Neuronal stem cell (in vitro differentiated cells): Measurements from ENCODE around the gene C12orf76. TPM values are rescaled to one million over a fixed set of nuclear protein-coding genes. Genes with fewer than 3 reads are reported as not detected.
A peak's percentile ranks its signal among the peaks of the same experiment; 100 is the strongest.

ENCODE experiments used
- DNase-seq: peaks from one replicate; pipeline ENCODE4 v3.0.0-alpha.2; 2013; ENCODE audit warnings: low spot score
- H2AFZ ChIP-seq: one replicate; pipeline ENCODE4 v1.6.1; 2013; ENCODE audit warnings: mild to moderate bottlenecking, low read length, inconsistent platforms
- H2AK5ac ChIP-seq: 2 replicates; pipeline ENCODE4 v1.6.1; 2013; ENCODE audit warnings: low read depth, mild to moderate bottlenecking, inconsistent platforms, low read length, moderate library complexity, mixed read lengths
- H2BK120ac ChIP-seq: 2 replicates; pipeline ENCODE4 v1.6.1; 2013; ENCODE audit warnings: low read depth, mild to moderate bottlenecking, inconsistent platforms, low read length, moderate library complexity, mixed read lengths
- H2BK12ac ChIP-seq: one replicate; pipeline ENCODE4 v1.6.1; 2013; ENCODE audit warnings: low read length, inconsistent platforms
- H2BK15ac ChIP-seq: 2 replicates; pipeline ENCODE4 v1.6.1; 2013; ENCODE audit warnings: mild to moderate bottlenecking, low read length, inconsistent platforms, mixed read lengths
- H2BK5ac ChIP-seq: one replicate; pipeline ENCODE4 v1.6.1; 2013; ENCODE audit warnings: inconsistent platforms, mild to moderate bottlenecking, low read length, moderate library complexity
- H3K14ac ChIP-seq: one replicate; pipeline ENCODE4 v1.6.1; 2013; ENCODE audit warnings: low read length, inconsistent platforms
- H3K18ac ChIP-seq: 2 replicates; pipeline ENCODE4 v1.6.1; 2013; ENCODE audit warnings: low read length, inconsistent platforms
- H3K23ac ChIP-seq: 2 replicates; pipeline ENCODE4 v1.6.1; 2013; ENCODE audit warnings: low read depth, mild to moderate bottlenecking, mixed read lengths, low read length, inconsistent platforms; ENCODE audit not compliant: poor library complexity
- H3K27ac ChIP-seq: replicated peaks from 3 replicates; pipeline ENCODE4 v1.5.1; 2013; ENCODE audit warnings: low read length, inconsistent platforms
- H3K27me3 ChIP-seq, 3 experiments: 2 replicates each; pipeline ENCODE4 v1.6.1; 2013; ENCODE audit warnings: low read length in 3 of 3, mild to moderate bottlenecking in 2 of 3, inconsistent platforms in 1 of 3, low read depth in 1 of 3, mixed read lengths in 1 of 3, moderate library complexity in 1 of 3; ENCODE audit not compliant: control insufficient read depth in 3 of 3, insufficient read depth in 3 of 3
- H3K36me3 ChIP-seq, 2 donors: replicated peaks in 1 of 2; 2 replicates each; pipeline ENCODE4 v1.6.1; 2013; ENCODE audit warnings: low read length in 2 of 2; ENCODE audit not compliant: control insufficient read depth in 2 of 2, insufficient read depth in 2 of 2
- H3K4ac ChIP-seq: 2 replicates; pipeline ENCODE4 v1.6.1; 2013; ENCODE audit warnings: inconsistent platforms, mild to moderate bottlenecking, low read length, moderate library complexity
- H3K4me1 ChIP-seq, 2 donors: 1 replicate in 1 of 2; 2 replicates in 1 of 2; pipeline ENCODE4 v1.6.1; 2013; ENCODE audit warnings: low read length in 2 of 2, low read depth in 1 of 2; ENCODE audit not compliant: control insufficient read depth in 2 of 2, insufficient read depth in 1 of 2
- H3K4me2 ChIP-seq: one replicate; pipeline ENCODE4 v1.6.1; 2013; ENCODE audit warnings: mild to moderate bottlenecking, low read length, inconsistent platforms; ENCODE audit not compliant: insufficient read depth, poor library complexity, severe bottlenecking
- H3K4me3 ChIP-seq, 2 donors: 2 replicates each; pipeline ENCODE4 v1.5.1; 2013; ENCODE audit warnings: low read length in 2 of 2, mild to moderate bottlenecking in 2 of 2, inconsistent platforms in 1 of 2, moderate library complexity in 1 of 2
- H3K79me1 ChIP-seq: one replicate; pipeline ENCODE4 v1.6.1; 2013; ENCODE audit warnings: low read depth, mild to moderate bottlenecking, inconsistent platforms, low read length, moderate library complexity
- H3K9ac ChIP-seq: one replicate; pipeline ENCODE4 v1.6.1; 2013; ENCODE audit warnings: mild to moderate bottlenecking, low read depth, low read length, inconsistent platforms; ENCODE audit not compliant: poor library complexity
- H3K9me3 ChIP-seq, 2 donors: replicated peaks in 1 of 2; 2 replicates each; pipeline versions ENCODE3 to v1.6.1; 2013; ENCODE audit warnings: low read length in 2 of 2, mild to moderate bottlenecking in 2 of 2, inconsistent platforms in 1 of 2, low read depth in 1 of 2, mixed read lengths in 1 of 2, moderate library complexity in 1 of 2; ENCODE audit not compliant: control insufficient read depth in 2 of 2, insufficient read depth in 1 of 2
- H4K8ac ChIP-seq: one replicate; pipeline ENCODE4 v1.6.1; 2013; ENCODE audit warnings: low read depth, mild to moderate bottlenecking, inconsistent platforms, low read length, moderate library complexity
- H4K91ac ChIP-seq: one replicate; pipeline ENCODE4 v1.6.1; 2013; ENCODE audit warnings: low read length, low read depth, mild to moderate bottlenecking, inconsistent platforms; ENCODE audit not compliant: poor library complexity
- WGBS, 2 donors: extraction: QIAGEN DNeasy Blood & Tissue Kit; methylation state at CpG; one replicate each; pipeline ENCODE4 v1.1.7; 2013; ENCODE audit warnings: missing lambda C conversion rate in 2 of 2, mixed read lengths in 1 of 2; ENCODE audit not compliant: insufficient read length in 2 of 2, insufficient replicate concordance in 1 of 2; ENCODE audit errors: extremely low coverage in 2 of 2; 5-methylcytosine and 5-hydroxymethylcytosine counted together
- polyA plus RNA-seq, 2 experiments: library from polyadenylated mRNA; stranded (reverse); fragments of 200-250 nt; gene quantifications; one replicate each; pipeline ENCODE4 v1.2.3, GENCODE V29; 2013

C12orf76 gene, protein sequence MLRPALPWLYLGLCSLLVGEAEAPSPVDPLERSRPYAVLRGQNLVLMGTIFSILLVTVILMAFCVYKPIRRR
- 42.5 TPM for polyA plus RNA-seq (2013, experiment 1 of 2)
- polyA plus RNA-seq (2013, experiment 2 of 2): 43.2 TPM

DNA sequence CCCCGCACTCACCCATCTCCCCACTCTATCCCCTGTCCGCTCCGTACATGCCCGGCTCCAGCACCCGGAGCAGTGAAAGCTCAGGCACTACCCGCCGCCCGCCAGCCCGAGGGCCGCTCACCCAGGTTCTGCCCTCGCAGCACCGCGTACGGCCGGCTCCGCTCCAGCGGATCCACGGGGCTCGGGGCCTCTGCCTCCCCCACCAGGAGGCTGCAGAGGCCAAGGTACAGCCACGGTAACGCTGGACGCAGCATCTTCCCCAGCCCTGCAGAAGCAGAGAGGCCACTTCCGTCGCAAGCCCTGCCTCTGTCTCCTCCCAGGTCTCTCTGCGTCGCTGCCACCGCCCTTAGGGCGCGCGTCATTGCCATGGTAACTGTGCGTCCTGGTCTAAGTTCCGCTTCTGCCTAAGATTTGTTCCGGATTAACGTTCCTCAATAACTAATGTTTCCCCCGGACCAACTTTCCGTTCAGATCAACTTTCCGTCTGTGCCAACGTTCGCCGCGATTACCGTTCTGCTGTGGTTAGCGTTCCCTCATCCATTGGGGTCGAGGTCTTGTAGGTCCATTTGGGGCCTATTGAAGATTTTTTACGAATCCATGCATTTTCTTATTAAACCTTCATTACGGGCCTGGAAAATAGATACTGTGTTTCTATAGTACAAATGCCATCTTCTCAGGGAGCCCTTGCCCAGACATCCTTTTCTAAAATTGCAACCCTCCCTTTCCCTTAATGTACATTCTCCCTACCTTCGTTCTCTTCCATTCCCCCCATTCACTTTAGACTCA is at the start of gene C12orf76:
Gene C12orf76 (minus strand): TSS at position 281 of the 786 bp plus-strand sequence. CDS start 27 bp downstream, at position 254.
- no peak within 1 kb of the TSS for H2BK15ac ChIP-seq
- peak within 1 kb of the TSS; percentile 90 for H2AFZ ChIP-seq
- H3K9me3 ChIP-seq: no peaks in the 10 kb centered on the region
- peak within 1 kb of the TSS; percentile 51 for H3K4me2 ChIP-seq
- H3K36me3 ChIP-seq: peaks cover 0 to 4% of the 10 kb centered on the region in 2 donors
- H3K14ac ChIP-seq: no peak within 1 kb of the TSS
- H3K27ac ChIP-seq: peak within 1 kb of the TSS; percentile 35
- no peaks in the 10 kb centered on the region for H3K27me3 ChIP-seq
- peak within 1 kb of the TSS; percentile 88 for H2BK5ac ChIP-seq
- H2AK5ac ChIP-seq: no peak within 1 kb of the TSS
- no peak within 1 kb of the TSS for H4K8ac ChIP-seq
- peak within 1 kb of the TSS; percentile 89 for H3K23ac ChIP-seq
- peaks cover 2 to 4% of the 10 kb centered on the region in 2 donors for H3K4me1 ChIP-seq
- no peak within 1 kb of the TSS for H4K91ac ChIP-seq
- H3K4ac ChIP-seq: no peak within 1 kb of the TSS
- peak within 1 kb of the TSS; percentile 72 to 91 for H3K4me3 ChIP-seq
- H3K18ac ChIP-seq: peak within 1 kb of the TSS; percentile 79
- DNase-seq: peak; percentile 75
- WGBS, 2 donors: 100% methylated on average over 1 of the region's 47 CpGs
- H2BK120ac ChIP-seq: no peak within 1 kb of the TSS
- H2BK12ac ChIP-seq: no peak within 1 kb of the TSS
- H3K9ac ChIP-seq: peak within 1 kb of the TSS; percentile 96
- H3K79me1 ChIP-seq: peaks cover 2% of the 10 kb centered on the region

DNA sequence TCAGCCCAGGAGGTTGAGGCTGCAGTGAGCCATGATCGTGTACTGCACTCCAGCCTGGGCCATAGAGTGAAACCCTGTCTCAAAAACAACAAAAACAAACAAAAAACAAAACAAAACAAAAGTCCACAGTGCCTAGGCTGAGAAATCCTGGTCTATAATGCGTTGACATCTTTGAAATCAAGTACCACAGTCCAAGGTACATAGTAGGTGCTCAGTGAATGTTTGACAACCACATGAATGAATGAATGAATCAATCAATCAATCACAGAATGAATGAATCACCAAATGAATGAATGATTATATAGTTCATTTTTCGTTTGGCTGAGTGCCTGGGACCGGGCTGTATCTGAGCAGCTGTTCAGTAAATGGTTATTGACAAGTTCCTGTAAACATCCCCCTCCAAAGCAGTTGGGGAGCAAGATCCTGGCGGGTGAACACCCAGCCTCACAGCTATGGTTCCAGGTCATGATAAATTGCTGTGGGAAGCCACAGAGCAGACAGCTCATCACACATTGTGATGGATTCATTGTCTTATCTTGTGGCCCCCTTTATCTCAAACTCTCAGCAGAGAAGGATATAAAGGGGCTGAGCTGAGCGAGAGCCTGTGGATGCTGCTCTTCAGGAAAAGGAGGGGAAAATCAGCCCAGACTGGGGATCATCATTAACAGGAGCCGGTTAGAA is 45.4 kb upstream of the C12orf76 start:
- peaks cover 0 to 3% (median 0%) of the 10 kb centered on the region in 3 experiments for H3K27me3 ChIP-seq
- no peaks in the 10 kb centered on the region for H3K4me1 ChIP-seq
- no peak overlapping the region for H2BK5ac ChIP-seq
- H3K18ac ChIP-seq: no peak overlapping the region
- H2BK15ac ChIP-seq: no peak overlapping the region
- WGBS, 2 donors: no CpG with 5 or more reads among the region's 7 CpGs
- no peak overlapping the region for H3K4ac ChIP-seq
- H3K36me3 ChIP-seq: no peaks in the 10 kb centered on the region
- no peak overlapping the region for H3K4me3 ChIP-seq
- H2AFZ ChIP-seq: no peak overlapping the region
- no peak overlapping the region for H3K14ac ChIP-seq
- H3K9me3 ChIP-seq: no peaks in the 10 kb centered on the region
- H2BK12ac ChIP-seq: no peak overlapping the region
- no peak overlapping the region for H4K8ac ChIP-seq
- no peak overlapping the region for H2BK120ac ChIP-seq
- no peak overlapping the region for H3K23ac ChIP-seq
- no peak overlapping the region for H4K91ac ChIP-seq
- DNase-seq: no peak
- no peak overlapping the region for H3K4me2 ChIP-seq
- H3K27ac ChIP-seq: no peak overlapping the region
- no peaks in the 10 kb centered on the region for H3K79me1 ChIP-seq
- no peak overlapping the region for H3K9ac ChIP-seq
- H2AK5ac ChIP-seq: no peak overlapping the region

DNA sequence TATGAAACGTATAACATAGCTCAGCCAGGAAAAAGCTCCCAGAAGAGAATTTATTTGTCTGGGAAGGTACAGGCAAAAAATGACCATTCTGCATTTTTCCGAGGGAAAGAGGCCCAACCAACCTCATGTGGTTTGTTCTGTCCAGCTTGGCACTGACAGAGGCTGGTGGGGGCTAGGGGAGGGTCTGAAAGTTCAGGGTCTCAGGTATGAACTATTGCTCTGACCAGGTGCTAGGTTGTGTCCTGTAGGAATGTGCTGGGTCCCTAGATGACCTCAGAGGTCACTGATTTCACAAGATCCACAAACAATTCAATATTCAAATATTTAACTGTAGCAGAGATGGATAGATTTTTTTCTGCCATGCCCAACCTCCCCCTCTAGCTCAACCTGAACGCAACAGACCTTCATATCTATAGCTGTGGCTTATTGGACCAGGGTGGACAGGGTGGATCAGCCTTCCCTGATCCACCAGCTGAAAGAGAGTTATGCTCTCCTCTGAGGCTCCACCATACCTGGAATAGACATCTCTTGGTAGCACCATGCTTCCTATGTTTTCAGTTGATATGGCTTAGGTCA is 42.9 kb upstream of the C12orf76 start:
- no CpG with 5 or more reads among the region's 3 CpGs for WGBS, 2 donors
- H2BK15ac ChIP-seq: no peak overlapping the region
- no peak overlapping the region for H3K9ac ChIP-seq
- no peak for DNase-seq
- H3K4ac ChIP-seq: no peak overlapping the region
- H4K91ac ChIP-seq: no peak overlapping the region
- no peaks in the 10 kb centered on the region for H3K9me3 ChIP-seq
- no peak overlapping the region for H3K4me2 ChIP-seq
- H3K4me1 ChIP-seq: no peaks in the 10 kb centered on the region
- no peak overlapping the region for H3K18ac ChIP-seq
- H2BK12ac ChIP-seq: no peak overlapping the region
- H3K14ac ChIP-seq: no peak overlapping the region
- no peak overlapping the region for H4K8ac ChIP-seq
- H3K79me1 ChIP-seq: no peaks in the 10 kb centered on the region
- no peaks in the 10 kb centered on the region for H3K36me3 ChIP-seq
- H3K27me3 ChIP-seq: peaks cover 0 to 3% (median 0%) of the 10 kb centered on the region in 3 experiments
- no peak overlapping the region for H2AK5ac ChIP-seq
- no peak overlapping the region for H3K27ac ChIP-seq
- no peak overlapping the region for H3K4me3 ChIP-seq
- no peak overlapping the region for H2BK5ac ChIP-seq
- no peak overlapping the region for H3K23ac ChIP-seq
- H2BK120ac ChIP-seq: no peak overlapping the region
- H2AFZ ChIP-seq: no peak overlapping the region
